Nephron (organoid): Measurements from ENCODE around the gene GOT1.

ENCODE experiments used
- H3K27ac Mint-ChIP-seq, 3 experiments: 2 replicates each; pipeline ENCODE4 v1.8.0; 2020; ENCODE audit warnings: mixed read lengths in 3 of 3, mild to moderate bottlenecking in 2 of 3, moderate library complexity in 1 of 3
- H3K27me3 Mint-ChIP-seq: 2 replicates; pipeline ENCODE4 v1.8.0; 2021; ENCODE audit warnings: low read depth, mild to moderate bottlenecking, moderate library complexity, mixed read lengths
- H3K36me3 Mint-ChIP-seq: 2 replicates; pipeline ENCODE4 v1.8.0; 2020; ENCODE audit warnings: low read depth, mixed read lengths
- H3K4me1 Mint-ChIP-seq: 2 replicates; pipeline ENCODE4 v1.8.0; 2020; ENCODE audit warnings: mixed read lengths
- H3K4me3 Mint-ChIP-seq, 3 experiments: 2 replicates each; pipeline ENCODE4 v1.8.0; 2020; ENCODE audit warnings: mild to moderate bottlenecking in 3 of 3, mixed read lengths in 3 of 3, moderate library complexity in 2 of 3
- H3K9me3 Mint-ChIP-seq: 2 replicates; pipeline ENCODE4 v1.8.0; 2020; ENCODE audit warnings: mixed read lengths
- CTCF ChIP-seq, 3 experiments: fragments of 200-600 bp; sonication (generic); IDR thresholded peaks; one replicate each; pipeline ENCODE4 v1.5.0; 2021; ENCODE audit warnings: antibody characterized with exemption in 3 of 3; ENCODE audit not compliant: unreplicated experiment in 3 of 3

Gene GOT1

GRCh38 chr10:99421233-99421739 lies 9.1 kb downstream of the GOT1 start:
- no peak overlapping the region for H3K27ac Mint-ChIP-seq
- no peak for TF ChIP-seq CTCF (IDR thresholded peaks at IDR 0.05; ENCODE audit: unreplicated experiment in 3 of 3)
- H3K4me3 Mint-ChIP-seq = no peak overlapping the region
- peaks cover 7% of the 10 kb centered on the region for H3K9me3 Mint-ChIP-seq
- H3K27me3 Mint-ChIP-seq = no peaks in the 10 kb centered on the region
- H3K4me1 Mint-ChIP-seq = peaks cover 17% of the 10 kb centered on the region
- H3K36me3 Mint-ChIP-seq = peaks cover 48% of the 10 kb centered on the region

DNA sequence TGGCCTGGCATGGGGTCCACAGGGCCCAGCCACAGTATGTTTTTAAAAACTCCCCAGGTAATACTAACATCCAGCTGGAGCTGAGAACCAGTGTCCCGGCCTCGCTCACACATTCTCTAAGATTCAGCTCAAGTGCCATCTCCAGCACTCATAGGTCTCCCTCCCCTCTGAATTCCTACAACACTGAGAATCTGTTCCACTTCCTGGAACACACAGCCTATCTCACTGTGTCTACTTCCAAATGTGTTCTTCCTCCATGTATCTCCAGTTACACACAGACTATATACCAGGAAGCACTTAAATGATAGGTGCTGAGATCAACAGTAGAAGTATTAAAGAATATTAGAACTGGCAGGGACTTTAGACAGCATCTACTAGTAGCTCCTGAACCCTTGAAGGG lies 10.7 kb downstream of the GOT1 start:
- Mint-ChIP-seq H3K27ac (no peak overlapping the region), H3K27me3 (no peaks in the 10 kb centered on the region), H3K4me3 (no peak overlapping the region), H3K4me1 (peaks cover 2% of the 10 kb centered on the region), H3K9me3 (peaks cover 15% of the 10 kb centered on the region), H3K36me3 (peaks cover 57% of the 10 kb centered on the region)
- no peak for TF ChIP-seq CTCF (IDR thresholded peaks at IDR 0.05; ENCODE audit: unreplicated experiment in 3 of 3)

DNA sequence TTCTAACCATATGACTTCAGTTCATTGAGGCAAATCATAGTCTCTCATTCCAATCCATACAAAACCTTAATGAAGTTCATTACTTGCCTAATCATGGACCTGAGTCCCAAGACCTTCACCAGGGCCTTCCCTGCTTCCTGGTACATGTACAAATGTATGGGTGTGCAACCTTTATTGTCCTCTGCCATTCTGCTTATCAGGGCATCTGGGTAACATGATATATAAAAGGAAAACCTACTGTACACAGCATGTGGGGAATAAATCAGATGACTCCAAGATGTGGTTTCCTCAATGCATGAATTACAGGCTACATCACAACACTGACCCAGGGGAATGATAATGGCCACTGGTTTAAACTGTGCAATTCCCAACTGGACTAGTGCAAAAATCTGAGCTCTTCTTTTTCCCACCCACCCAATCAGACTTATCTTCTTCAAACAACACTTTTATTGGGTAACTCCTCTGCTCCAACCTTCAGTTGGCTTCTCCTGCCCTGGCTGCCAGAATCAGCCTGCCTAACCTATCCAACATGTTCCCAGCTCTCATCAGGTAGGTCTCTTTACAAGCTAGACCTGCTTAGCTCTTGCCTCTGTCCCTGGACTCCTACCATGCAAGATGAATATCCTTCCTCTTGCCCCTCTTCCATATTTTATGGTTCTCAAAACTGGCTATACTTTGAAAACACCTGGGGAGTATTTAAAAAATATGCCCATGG lies 11.4 kb downstream of the GOT1 start:
- peaks cover 15% of the 10 kb centered on the region for H3K9me3 Mint-ChIP-seq
- no peaks in the 10 kb centered on the region for H3K27me3 Mint-ChIP-seq
- no peaks in the 10 kb centered on the region for H3K4me1 Mint-ChIP-seq
- peaks cover 61% of the 10 kb centered on the region for H3K36me3 Mint-ChIP-seq
- H3K4me3 Mint-ChIP-seq = no peak overlapping the region
- no peak overlapping the region for H3K27ac Mint-ChIP-seq
- no peak for TF ChIP-seq CTCF (IDR thresholded peaks at IDR 0.05; ENCODE audit: unreplicated experiment in 3 of 3)

- Mint-ChIP-seq H3K27ac (peak overlapping the region in 1 of 3 experiments; percentile 46), H3K4me3 (no peak overlapping the region), H3K36me3 (peaks cover 58% of the 10 kb centered on the region), H3K4me1 (no peaks in the 10 kb centered on the region), H3K9me3 (peaks cover 10% of the 10 kb centered on the region), H3K27me3 (no peaks in the 10 kb centered on the region)
- no peak for TF ChIP-seq CTCF (IDR thresholded peaks at IDR 0.05; ENCODE audit: unreplicated experiment in 3 of 3)
Observed at GRCh38 chr10:99412099-99412498, 18.3 kb downstream of the GOT1 start.

DNA sequence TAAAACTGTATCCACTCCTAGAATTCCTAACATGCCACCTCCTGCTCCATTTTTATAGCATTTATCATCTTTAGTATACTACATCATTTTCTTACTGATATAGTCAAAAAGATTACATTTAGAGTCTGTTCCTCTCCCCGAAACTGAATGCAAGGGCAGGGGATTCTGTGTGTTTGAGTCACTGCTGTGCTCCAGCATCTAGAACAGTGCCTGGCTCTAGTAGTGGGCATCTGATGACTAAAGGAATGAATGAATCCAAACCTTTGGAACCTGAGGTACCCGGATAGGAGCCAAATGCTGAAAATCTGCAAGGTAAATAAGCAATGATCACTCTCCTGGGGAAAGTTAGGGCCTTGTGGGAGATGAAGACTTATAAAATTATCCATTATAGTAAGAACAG lies 18.9 kb downstream of the GOT1 start:
- no peaks in the 10 kb centered on the region for H3K27me3 Mint-ChIP-seq
- H3K36me3 Mint-ChIP-seq = peaks cover 62% of the 10 kb centered on the region
- no peak overlapping the region for H3K4me3 Mint-ChIP-seq
- no peak overlapping the region for H3K27ac Mint-ChIP-seq
- H3K4me1 Mint-ChIP-seq = no peaks in the 10 kb centered on the region
- H3K9me3 Mint-ChIP-seq = peaks cover 10% of the 10 kb centered on the region
- TF ChIP-seq CTCF (IDR thresholded peaks at IDR 0.05; ENCODE audit: unreplicated experiment in 3 of 3) = no peak

DNA sequence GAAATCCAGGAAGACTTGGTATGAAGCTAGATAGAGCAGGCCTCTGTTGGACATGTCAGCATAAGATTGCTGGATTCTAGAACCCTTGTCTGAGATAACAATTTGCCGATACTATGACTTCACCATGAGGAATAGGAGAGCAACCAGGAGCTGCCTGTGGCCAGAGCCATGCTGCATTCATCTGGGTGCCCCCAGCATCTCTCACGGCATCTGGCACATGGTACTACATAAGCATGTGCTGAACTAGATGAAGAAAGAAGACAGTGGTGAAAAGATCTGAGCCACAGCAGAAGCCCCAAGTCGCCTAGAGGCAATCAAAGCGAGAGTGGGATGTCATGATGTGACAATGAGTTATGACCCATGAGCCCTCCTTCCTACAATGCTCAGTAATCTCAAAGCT lies 19.5 kb downstream of the GOT1 start:
- Mint-ChIP-seq H3K4me3 (no peak overlapping the region), H3K27ac (no peak overlapping the region), H3K27me3 (no peaks in the 10 kb centered on the region), H3K9me3 (peaks cover 4% of the 10 kb centered on the region), H3K4me1 (no peaks in the 10 kb centered on the region), H3K36me3 (peaks cover 62% of the 10 kb centered on the region)
- no peak for TF ChIP-seq CTCF (IDR thresholded peaks at IDR 0.05; ENCODE audit: unreplicated experiment in 3 of 3)
